ENCODE results near the gene HDDC3.

- TF ChIP-seq, protein P1, sequence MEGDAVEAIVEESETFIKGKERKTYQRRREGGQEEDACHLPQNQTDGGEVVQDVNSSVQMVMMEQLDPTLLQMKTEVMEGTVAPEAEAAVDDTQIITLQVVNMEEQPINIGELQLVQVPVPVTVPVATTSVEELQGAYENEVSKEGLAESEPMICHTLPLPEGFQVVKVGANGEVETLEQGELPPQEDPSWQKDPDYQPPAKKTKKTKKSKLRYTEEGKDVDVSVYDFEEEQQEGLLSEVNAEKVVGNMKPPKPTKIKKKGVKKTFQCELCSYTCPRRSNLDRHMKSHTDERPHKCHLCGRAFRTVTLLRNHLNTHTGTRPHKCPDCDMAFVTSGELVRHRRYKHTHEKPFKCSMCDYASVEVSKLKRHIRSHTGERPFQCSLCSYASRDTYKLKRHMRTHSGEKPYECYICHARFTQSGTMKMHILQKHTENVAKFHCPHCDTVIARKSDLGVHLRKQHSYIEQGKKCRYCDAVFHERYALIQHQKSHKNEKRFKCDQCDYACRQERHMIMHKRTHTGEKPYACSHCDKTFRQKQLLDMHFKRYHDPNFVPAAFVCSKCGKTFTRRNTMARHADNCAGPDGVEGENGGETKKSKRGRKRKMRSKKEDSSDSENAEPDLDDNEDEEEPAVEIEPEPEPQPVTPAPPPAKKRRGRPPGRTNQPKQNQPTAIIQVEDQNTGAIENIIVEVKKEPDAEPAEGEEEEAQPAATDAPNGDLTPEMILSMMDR (conservative IDR thresholded peaks at IDR 0.05; ENCODE audit: low read length) = no peak
- TF ChIP-seq EZH2phosphoT487 (IDR thresholded peaks at IDR 0.05; ENCODE audit: borderline replicate concordance, low read depth, low read length) = no peak
Measured at GRCh38 chr15:90960298-90961091, 28.1 kb upstream of the HDDC3 start.
